CD4-positive, alpha-beta T cell treated with Interferon alpha-2 for 1 hour (primary cell): ENCODE data around the gene PRKAG2.

Source experiments
- DNase-seq, 2 donors: peaks; one replicate each; pipeline ENCODE4 v3.0.0-alpha.2; 2020 to 2022

PRKAG2 gene

DNA sequence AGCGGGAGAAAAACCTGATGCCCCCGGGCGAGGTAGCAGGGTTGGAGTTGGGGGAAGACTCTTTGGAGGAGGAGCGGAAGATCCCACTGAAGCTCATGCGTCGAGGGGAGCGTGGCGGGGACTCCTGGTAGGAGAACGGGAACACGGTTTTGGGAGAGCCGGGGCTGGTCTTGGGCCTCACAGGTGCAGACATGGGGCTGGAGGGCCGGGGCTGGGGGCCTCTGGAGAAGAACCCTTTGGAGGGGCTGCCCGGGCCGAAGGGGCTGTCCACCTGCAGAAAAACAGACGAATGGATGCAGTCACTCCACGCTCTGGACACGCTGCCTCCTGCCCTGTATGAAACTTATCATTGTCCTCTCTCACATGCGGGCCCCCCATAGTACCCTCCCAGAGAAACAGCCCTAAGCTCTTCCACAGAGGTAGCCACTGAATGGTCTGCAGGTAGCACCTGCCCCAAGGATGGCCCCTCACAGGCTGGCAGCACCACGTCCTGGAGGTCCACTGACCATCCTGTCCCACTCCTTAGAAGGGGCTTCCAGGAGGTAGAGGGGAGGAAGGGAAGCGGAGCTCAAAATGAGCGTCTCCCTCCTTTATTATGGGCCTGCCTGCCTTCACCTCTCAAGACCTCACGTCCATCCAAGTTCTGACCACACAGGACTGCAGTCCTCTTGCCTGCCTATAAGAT is 95.6 kb downstream of the PRKAG2 start:
- DNase-seq = no peak

DNA sequence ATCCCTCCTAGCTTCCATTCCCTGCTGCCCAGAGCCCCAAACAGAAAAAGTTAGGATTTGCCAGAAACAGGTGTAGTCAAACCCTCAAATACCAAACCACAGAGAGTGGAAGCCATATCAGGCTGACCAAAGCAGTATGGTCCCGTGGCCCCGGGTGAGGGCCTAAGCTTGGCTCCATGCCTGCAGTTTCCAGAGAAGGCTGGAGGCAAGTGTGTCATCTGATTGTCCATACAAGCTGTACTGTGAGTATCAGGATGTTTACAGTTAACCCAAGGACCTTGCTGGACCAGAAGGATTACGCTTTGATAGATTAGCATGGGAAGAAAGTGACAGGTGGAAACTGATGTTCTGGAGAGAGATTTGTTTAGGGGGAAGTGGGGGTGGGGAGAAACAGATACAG is 96.3 kb downstream of the PRKAG2 start:
- DNase-seq = no peak

DNA sequence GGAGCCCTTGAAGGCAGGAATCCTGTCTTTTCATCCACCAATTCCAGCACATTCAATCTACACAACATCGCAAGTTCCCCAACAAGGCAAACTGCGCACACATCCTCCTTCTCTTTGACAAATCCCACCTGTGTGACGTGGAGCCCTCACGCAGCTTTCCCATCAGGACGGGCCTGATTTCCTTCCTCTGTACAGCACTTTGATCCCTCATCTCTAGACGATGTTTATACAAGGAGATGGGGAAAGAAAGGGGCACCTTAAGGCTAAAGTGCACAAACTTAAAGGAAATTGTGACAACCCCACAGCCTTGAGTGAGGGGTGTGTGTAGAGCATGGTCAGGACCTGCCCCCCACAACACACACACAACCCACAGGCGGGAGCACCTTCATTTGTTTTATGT is 97.2 kb downstream of the PRKAG2 start:
- no peak for DNase-seq

DNA sequence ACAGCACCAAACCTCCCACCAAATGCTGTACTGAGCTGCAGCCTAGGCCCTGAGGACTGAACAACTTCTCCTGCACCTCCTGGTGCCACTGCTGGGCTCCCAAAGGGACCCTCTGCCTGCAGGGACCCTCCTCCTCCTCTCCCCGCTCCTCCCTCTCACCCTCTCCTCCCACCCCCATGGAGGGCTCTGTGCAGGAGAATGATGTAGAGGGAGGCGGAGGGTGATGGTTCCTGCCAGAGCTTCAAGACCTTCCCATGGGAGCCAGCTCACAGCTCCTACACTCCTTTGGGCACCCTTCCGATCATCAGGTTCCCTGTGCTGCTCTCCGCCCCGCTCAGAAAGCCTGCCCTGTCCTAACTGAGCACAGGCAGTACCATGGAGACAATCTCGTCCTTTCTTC is 97.7 kb downstream of the PRKAG2 start:
- no peak for DNase-seq

DNA sequence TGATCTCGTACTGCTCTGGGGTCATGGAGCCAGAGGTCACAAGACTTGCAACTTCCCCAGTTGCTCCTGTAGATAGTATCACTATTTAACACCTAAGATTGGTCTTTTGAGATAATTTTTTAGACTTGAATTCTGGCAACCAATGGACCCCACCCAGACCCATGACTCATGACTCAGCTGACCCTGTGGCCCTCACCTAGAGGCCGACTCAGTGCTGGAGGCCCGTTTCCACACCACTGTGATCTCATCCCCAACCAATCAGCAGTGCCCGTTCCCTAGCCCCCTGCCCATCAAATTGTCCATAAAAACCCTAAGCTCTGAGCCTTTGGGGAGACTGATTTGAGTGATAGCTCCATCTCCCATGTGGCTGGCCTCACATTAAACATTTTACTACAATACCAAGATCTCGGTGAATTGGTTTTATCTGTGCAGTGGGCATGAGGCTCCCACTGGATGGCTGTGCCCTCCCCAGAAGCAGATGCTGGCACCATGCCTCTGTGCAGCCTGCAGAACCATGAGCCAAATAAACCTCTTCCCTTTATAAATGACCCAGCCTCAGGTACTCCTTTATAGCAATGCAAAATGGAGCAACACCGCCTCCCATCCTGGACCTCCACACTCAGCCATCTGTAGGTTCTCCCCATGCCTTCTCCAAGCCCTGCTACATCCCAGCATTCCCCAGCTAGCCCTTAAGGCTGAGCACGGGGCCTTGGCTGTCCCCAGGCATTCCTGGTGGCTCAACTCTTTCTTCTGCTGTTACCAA is 98.8 kb downstream of the PRKAG2 start:
- DNase-seq = no peak

DNA sequence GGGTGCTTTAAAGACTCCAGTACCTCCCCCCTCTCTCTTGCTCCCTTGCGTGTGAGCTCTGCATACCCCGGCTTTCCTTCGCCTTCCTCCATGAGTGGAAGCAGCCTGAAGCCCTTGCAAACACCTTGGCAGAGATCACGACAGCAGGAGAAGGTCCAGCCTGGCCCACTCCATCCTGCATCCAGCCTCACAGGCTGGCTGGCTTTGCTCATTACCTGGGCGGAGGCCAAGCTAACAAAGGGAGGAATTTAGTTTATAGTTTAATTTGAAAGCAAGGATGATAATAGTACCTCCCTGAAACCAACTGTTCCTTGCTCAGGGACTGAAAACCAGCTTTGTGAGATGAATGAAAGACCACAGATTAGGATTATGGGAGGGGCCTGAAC is 99.4 kb downstream of the PRKAG2 start:
- no peak for DNase-seq

DNA sequence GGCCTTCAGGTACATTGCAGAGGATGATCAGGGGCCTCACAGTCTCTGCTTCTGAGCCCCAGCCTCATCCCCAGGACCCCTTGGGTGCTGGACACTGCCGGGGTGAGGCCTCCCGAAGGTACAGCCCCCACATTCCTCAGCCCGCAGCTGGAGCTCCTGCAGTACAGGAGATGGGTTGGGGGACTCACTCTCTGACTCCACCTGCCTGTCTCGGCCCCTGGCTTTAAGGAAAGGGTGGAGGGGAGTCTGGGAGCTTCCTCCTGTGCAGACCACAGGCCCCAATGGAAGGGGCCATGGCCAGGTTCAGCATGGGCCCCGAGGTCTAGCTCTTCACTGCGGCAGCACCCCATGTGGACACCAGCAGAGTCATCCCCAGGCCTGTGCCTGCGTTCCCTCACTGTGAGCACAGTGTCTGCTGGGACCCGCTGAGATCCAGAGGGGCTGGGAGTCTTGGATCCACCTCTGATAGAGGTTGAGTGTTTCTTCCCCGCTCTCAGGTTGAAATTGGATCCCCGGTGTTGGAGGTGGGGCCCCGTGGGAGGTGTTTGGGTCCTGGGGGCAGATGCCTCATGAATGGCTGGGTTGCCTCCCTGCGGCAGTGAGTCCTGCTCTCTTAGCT is 99.9 kb downstream of the PRKAG2 start:
- no peak for DNase-seq

DNA sequence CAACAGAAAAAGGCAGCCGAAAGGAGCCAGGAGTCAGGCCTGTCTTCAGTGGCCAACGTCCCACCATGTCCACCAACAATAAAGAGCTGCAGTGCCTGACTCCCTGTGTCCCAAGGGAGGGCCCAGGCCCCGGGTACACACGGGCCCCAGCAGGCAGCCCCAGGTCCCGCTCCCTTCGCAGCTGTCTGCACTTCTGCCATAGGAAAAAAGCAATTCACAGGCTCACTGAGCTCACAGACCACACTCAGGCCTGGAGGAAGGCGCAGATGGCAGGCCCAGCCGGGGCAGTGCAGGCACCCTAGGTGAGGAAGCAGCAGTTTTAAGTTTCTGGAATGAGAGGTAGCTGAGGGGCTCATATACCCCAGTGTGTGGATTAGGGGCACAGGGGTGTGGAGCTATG is 100.5 kb downstream of the PRKAG2 start:
- no peak for DNase-seq

DNA sequence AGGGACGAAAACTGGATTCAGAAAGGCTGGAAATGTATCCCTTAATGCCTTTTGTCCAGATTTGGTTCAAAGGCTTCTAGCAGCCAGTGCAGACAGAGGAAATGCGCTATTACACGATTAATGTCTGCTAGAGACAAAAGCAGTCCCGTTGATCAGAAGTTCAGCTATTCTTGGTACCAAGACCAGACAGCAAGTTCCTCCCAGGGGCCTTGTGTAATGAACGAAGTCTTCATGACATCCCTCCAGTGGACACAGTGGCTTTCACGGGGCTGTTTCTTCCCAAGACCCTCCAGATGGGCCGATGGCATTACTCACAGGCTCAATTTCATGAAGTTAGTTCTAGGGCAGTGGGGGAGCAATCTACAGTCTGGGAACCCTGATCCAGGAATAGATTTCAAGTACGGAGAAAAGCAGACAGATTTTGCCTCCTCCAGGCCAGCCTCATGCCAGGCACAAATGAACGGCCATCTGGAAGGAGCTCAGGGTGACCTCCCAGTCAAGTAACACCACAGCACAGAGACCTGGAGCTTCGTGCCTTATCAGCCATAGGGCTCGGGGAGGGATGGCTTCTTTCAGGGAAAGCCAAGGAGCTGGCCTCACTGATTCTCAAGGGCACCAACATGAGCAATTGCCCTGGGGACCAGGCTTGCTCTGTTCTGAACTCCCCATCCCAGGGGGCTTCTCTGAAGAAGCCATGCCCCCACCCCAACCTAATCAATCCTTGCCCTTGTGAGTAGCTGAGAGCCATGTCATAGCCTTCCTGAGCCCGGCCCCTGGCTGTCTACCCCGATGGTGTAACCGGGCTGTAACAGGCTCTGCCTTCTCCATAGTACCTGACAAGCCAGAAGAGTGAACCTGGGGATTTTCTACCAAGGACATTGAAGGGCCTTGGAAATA is 101.1 kb downstream of the PRKAG2 start:
- DNase-seq = no peak

DNA sequence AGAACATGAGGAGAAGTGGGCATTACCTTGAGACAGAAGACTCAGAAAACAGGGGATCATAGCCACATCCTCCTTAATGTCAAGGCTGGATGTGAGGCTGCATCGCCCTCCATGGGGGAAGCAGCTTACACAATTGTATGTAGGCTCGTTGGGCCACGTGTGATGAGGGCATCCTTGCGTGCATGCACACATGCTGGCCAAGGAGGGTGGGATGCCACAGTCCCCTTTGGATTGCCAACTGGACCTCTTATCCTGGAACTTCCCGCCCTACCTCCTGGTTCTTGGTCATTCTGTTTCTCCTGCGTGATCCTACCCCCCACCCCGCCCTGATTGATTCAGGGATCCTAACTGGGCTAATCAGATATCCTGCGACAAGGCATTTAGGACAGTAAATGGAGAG is 102.0 kb downstream of the PRKAG2 start:
- DNase-seq = no peak

DNA sequence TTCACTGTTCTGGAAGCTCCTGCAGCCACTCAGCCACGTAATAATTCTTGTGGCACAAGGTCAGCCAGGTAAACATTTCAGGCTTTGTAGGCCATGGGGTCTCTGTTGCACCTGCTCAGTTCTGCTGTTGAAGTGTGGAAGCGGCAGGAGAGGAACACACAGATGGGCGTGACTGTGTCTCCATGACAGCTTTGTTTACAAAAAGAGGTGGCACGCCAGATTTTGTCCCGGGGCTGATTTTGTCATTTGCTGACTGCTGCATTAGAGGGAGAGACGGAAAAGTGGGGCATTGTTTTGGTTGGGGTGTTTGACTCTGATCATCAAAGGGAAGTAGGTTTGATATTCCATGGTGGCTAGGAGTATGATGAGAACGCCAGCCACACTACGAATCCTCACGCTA is 103.1 kb downstream of the PRKAG2 start:
- DNase-seq = no peak

DNA sequence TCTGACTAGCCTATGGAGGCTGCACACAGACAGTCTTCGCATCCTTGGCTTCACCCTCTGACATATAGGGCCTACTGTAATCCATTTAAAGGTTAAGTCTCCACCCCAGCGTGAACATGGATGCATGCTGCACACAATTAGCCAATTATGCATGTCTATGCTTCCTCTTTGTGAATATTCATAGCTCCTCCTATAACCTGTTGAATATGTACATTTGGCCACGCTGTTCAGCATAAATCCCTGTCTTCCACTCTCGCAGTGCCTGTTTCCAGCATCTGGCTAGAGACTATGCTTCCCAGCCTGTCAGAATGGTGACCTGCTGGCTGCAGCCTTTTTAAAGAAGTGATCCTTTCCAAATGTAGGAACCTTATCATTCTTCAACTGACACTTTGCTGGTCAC is 106.7 kb downstream of the PRKAG2 start:
- no peak for DNase-seq

DNA sequence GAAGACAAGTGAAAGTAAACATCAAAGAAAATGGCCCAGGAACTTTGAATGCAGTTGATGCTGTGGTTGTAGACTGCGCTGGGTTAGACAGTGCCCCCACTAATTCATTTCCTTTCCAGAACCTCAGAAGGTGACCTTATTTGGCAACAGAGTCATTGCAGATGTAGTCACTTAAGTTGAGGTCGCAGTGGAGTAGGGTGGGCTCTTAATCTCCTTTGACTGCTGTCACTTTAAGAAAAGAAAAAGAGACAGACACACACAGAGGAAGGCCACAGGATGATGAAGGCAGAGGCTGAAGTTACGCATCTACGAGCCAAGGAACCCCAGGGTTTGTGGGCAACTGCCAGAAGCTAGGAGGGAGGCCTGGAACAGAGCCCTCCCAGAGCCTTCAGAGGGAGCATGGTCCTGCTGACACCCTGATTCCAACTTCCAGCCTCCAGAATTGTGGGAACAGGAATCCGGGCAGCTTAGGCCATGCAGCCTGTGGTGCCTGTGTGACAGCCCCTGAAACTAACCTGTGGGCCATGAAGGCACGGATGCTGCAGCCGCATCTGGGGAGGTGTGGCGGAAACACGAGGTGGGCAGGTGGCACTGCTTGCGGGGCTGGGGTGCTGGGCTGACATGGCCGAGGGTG is 107.6 kb downstream of the PRKAG2 start:
- peak; percentile 33 to 64 for DNase-seq

DNA sequence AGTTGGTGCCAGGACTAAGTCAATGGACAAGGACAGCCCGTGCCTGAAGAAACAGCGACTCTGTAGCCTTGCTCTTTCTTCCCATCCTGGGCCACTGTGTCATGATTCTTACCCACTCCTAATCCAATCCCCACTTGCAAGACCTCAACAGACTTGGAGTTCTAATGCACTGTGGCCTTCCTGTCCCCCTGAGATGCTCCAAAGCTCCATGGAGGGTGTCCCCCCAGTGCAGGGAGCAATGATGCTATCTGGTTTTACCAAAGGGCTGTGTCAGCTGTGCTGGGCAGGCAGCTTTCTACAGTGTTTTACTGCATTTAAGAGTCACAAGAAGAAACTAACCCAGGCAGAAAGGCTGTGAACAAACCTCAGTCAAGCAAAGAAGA is 108.1 kb downstream of the PRKAG2 start:
- DNase-seq = no peak

DNA sequence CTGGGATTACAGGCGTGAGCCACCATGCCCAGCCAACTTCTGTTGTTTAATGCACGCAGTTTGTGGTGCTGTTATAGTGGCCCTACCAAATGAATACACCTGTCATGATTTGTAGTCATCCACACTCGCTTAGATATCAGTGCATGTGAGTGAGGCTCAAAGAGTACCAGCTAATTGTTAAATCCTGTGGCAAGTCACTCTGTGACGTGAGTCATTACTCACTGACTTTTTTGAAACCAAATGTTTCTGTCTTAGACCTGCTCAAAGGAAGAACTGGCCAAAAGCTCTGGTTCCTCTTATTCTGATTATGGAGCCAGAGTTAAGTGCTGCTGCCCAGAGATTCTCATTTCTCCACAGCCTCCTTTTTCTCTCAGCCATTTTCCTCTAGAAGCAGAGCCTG is 109.4 kb downstream of the PRKAG2 start:
- DNase-seq = no peak

DNA sequence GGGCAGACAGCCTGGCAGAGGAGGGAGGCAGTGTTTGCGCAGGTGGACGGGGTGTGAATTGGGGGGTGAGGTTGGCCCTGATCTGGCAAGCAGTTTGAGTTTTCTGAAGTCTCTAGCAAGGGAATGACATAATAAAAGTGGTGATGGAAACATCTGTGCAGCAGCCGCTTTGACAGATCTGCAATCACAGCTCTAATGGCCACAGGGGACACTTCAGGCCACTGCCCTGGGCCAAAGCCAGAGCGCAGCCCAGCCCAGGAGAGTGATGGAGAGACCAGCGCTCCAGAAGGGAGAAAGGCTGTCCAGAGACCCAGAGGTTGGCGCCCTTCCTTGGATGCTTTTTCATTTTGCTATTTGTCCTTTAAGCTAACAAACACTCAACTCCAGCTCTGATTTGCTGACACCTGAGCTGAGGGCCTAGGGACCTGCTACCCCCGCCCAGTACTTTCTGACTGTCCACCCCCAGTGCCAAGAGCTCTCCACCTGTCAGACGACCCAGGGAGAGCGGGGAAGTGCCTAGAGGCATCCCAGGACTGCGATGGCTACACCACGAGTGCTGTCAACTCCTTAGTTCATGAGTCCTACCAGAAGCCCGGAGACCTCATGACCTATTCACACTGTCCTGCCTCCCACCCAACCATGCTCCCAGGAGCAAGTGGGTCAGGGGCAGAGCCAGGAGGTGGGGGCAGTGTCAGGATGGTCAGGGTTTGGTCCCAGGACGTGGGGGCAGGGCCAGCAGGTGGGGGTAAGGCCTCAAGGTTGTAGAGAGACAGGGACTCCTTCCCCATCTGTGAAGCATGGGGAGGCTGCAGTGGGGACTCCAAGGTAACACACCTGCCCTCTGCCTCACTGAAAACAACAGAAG is 112.6 kb downstream of the PRKAG2 start:
- no peak for DNase-seq

DNA sequence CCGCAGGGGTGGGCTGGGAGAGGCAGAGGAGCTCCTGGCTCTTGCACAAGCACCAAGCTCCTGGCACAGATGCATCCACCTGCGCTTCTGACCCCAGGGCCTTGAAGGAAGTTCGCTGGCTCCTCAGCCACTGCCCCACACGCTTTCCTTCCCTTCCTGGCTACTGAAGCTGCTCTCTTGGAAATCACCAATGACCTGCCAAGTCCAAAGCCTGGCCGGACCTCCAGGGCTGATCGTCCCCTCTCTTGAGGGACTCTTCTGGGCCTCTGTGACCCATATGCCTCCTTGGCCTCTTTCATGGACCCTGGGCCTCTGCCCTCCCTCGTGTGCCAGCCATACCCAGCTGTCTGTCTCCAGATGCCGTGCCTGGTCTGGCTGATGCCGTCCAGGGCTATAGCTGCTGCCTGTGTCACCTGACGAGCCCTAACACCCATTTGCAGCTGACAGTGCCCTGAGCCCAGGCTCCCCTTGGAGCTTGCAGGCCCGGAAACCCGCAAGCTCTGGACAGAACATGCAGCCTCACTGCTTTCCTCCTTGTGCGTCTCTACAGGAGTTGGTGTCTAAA is 113.4 kb downstream of the PRKAG2 start:
- DNase-seq = no peak

DNA sequence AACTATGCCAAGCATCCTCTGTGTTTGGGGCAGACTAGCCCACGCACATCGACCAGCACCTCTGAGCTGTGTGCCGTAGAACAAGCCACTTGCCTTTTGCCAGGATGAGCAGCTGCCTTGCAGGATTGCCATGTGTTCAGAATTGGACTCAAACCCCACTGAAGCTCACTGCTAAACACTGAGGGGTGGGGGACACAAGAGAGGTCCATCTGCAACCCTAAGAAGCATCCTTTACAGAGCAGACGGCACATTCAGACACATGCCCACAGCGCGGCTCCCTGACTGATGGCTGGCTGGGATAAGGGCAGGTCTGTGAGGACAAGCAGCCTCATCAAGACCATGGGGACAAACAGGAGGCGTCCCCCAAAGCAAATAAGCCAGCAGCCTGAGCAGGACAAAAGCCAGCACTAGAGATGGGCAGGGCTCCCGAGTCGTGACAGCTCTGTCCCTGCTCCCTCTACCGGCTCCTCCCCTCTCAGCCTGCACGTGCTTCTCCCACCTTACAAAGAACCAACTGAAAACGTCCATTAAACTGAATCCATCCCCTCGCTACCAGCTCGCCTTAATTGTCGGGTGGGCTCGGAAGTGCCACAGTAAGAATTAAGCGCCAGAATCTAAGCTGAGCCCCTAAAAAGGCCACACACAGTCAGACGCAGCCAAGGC is 114.2 kb downstream of the PRKAG2 start:
- DNase-seq = no peak

DNA sequence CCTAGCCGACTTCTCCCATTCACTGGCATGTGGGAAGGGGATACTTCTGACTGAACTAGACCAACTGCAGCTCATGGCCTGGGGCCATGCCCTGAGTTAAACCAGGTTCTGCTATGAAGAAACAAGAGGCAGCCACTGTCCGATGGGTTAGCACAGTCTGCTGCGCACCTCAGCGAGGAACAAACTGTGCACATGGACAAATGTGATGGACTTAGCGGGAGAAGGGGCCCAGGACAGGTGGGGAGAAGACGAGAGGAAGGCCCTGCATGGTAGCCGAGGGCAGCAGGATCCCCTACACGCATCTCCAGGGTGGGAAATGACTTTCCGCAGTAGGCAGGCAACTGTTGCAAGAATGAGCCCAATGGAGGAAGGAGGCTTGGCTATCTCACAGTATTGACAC is 115.0 kb downstream of the PRKAG2 start:
- no peak for DNase-seq

DNA sequence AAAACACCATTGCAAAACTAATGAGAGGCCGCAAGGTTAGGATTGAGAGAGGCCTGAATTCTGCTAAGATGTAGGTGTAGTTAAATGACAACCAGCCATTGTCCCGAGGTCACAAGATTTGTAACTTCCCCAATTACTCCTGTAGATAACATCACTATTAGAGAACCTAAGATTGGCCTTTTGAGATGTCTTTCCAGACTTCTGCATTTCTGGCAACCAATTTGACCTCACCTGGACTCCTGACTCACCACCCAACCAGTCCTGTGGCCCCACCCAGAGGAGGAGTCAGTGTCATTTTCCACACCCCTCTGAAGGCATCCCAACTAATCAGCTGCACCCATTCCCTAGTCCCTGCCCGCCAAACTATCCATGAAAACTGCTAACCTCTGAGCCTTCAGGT is 115.7 kb downstream of the PRKAG2 start:
- DNase-seq = no peak

DNA sequence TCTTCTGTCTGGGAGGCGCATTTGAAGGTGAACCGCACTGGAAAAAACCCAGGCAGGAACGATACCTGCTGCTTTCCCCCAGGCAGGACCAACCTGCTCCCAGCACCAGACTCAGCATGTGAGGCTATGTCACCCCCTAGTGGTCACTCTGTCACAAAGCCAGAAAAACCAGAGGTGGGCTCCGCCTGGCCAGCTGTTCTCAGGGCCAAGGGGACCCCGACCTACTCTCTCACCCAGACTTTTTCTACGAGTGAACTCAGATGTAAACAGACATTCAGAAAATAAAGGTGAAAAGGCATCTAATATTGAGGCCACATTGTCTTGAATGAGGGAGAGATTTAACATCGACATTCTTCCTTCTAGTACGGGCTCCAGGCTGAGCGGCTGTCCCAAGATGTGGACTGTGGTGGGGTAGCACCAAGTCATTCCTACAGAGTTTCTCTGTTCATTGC is 117.3 kb downstream of the PRKAG2 start:
- DNase-seq = peak; percentile 50 to 73
